DND-41 (cell line): ENCODE measurements around the gene PLA2G4B.

Source experiments
- CTCF ChIP-seq: IDR thresholded peaks from 2 replicates; pipeline ENCODE4 v1.5.1; 2012; ENCODE audit warnings: borderline replicate concordance, low read length, moderate library complexity, mild to moderate bottlenecking; ENCODE audit not compliant: poor library complexity, severe bottlenecking; ENCODE audit errors: extremely low read depth
- EZH2 ChIP-seq: IDR thresholded peaks from 3 replicates; pipeline ENCODE4 v1.6.1; 2012; ENCODE audit warnings: borderline replicate concordance, low read depth, mild to moderate bottlenecking, moderate library complexity, low read length, inconsistent platforms; ENCODE audit not compliant: severe bottlenecking

- TF ChIP-seq CTCF (no peak), EZH2 (no peak)
These were observed 49.2 kb downstream of the PLA2G4B start for GRCh38 chr15:41887893-41888292.
